ENCODE results near the gene DGKA. TPM values are rescaled to one million over a fixed set of nuclear protein-coding genes. Genes with fewer than 3 reads are reported as not detected.

The DGKA gene
- total and polyA plus RNA-seq, 2 donors from 2014 or later: 13.2 to 68.2 TPM

DNA sequence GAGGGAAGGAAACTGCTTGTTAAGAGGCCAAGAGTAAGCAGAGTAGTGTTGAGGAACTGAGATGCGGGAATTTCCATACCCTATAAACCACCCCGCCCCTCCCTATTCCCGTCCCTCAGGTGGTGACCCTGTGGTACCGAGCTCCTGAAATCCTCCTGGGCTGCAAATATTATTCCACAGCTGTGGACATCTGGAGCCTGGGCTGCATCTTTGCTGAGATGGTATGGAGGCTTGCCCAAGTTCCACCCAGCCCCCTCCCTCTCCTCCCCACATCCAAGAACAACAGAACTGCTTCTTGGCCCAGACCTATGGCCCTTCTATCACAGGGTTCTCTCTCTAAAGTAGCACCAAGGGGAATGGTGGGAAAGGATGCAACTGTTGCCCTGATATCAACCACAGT is 38.4 kb downstream of the DGKA start:
- TF ChIP-seq, protein P1, sequence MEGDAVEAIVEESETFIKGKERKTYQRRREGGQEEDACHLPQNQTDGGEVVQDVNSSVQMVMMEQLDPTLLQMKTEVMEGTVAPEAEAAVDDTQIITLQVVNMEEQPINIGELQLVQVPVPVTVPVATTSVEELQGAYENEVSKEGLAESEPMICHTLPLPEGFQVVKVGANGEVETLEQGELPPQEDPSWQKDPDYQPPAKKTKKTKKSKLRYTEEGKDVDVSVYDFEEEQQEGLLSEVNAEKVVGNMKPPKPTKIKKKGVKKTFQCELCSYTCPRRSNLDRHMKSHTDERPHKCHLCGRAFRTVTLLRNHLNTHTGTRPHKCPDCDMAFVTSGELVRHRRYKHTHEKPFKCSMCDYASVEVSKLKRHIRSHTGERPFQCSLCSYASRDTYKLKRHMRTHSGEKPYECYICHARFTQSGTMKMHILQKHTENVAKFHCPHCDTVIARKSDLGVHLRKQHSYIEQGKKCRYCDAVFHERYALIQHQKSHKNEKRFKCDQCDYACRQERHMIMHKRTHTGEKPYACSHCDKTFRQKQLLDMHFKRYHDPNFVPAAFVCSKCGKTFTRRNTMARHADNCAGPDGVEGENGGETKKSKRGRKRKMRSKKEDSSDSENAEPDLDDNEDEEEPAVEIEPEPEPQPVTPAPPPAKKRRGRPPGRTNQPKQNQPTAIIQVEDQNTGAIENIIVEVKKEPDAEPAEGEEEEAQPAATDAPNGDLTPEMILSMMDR (IDR thresholded peaks at IDR 0.05; ENCODE audit: borderline replicate concordance, extremely low read depth, insufficient read depth): no peak
- FAIRE-seq: no peak
- Histone ChIP-seq H3K36me3 (ENCODE audit: control insufficient read depth in 2 of 3, insufficient read depth in 3 of 3, low read length in 3 of 3) (peaks cover 0 to 2% (median 0%) of the 10 kb centered on the region in 3 donors), H3K27ac (ENCODE audit: low read depth in 2 of 2, low read length in 2 of 2) (no peak overlapping the region), H3K4me3 (ENCODE audit: low read length in 3 of 3) (no peak overlapping the region), H3K27me3 (ENCODE audit: control insufficient read depth, insufficient read depth, low read length) (no peaks in the 10 kb centered on the region), H3K4me1 (ENCODE audit: control insufficient read depth in 2 of 3, insufficient read depth in 2 of 3, low read depth in 1 of 3, low read length in 3 of 3) (peaks cover 3 to 15% (median 8%) of the 10 kb centered on the region in 3 donors), H3K9ac (ENCODE audit: low read length in 3 of 3) (no peak overlapping the region), H3K9me3 (ENCODE audit: control insufficient read depth in 2 of 3, insufficient read depth in 1 of 3, low read length in 3 of 3) (no peaks in the 10 kb centered on the region)
- intact Hi-C loops (cut with DNase I): no loop called here
- DNase-seq: no peak

DNA sequence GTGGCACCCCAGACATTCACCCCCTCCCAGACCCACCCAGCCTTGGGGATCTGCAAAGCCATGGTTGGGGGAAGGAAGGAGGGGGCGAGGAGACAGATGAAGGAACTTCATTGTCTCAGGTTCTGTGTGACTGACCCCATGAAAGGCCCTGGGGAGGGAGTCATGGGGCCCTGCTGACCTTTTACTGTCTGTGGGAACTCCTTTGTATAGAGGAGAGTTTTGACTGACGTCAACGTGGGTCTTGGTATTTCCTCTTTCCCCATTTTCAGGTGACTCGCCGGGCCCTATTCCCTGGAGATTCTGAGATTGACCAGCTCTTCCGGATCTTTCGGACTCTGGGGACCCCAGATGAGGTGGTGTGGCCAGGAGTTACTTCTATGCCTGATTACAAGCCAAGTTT is 39.8 kb downstream of the DGKA start:
- TF ChIP-seq, protein P1 (IDR thresholded peaks at IDR 0.05; ENCODE audit: borderline replicate concordance, extremely low read depth, insufficient read depth): no peak
- FAIRE-seq: no peak
- Histone ChIP-seq H3K9me3 (ENCODE audit: control insufficient read depth in 2 of 3, insufficient read depth in 1 of 3, low read length in 3 of 3) (no peaks in the 10 kb centered on the region), H3K27ac (ENCODE audit: low read depth in 2 of 2, low read length in 2 of 2) (no peak overlapping the region), H3K9ac (ENCODE audit: low read length in 3 of 3) (no peak overlapping the region), H3K36me3 (ENCODE audit: control insufficient read depth in 2 of 3, insufficient read depth in 3 of 3, low read length in 3 of 3) (peaks cover 0 to 2% (median 0%) of the 10 kb centered on the region in 3 donors), H3K27me3 (ENCODE audit: control insufficient read depth, insufficient read depth, low read length) (no peaks in the 10 kb centered on the region), H3K4me3 (ENCODE audit: low read length in 3 of 3) (no peak overlapping the region), H3K4me1 (ENCODE audit: control insufficient read depth in 2 of 3, insufficient read depth in 2 of 3, low read depth in 1 of 3, low read length in 3 of 3) (peaks cover 3 to 21% (median 8%) of the 10 kb centered on the region in 3 donors)
- intact Hi-C loops (cut with DNase I): no loop called here
- DNase-seq: no peak

DNA sequence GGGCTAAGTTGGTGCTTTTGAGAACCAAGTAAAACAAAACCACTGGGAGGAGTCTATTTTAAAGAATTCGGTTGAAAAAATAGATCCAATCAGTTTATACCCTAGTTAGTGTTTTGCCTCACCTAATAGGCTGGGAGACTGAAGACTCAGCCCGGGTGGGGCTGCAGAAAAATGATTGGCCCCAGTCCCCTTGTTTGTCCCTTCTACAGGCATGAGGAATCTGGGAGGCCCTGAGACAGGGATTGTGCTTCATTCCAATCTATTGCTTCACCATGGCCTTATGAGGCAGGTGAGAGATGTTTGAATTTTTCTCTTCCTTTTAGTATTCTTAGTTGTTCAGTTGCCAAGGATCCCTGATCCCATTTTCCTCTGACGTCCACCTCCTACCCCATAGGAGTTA is 41.1 kb downstream of the DGKA start:
- FAIRE-seq: no peak

More for the DNA sequence above, 41.1 kb downstream of the DGKA start:
- Histone ChIP-seq H3K4me1 (ENCODE audit: control insufficient read depth in 2 of 3, insufficient read depth in 2 of 3, low read depth in 1 of 3, low read length in 3 of 3) (peaks cover 3 to 15% (median 6%) of the 10 kb centered on the region in 3 donors), H3K9me3 (ENCODE audit: control insufficient read depth in 2 of 3, insufficient read depth in 1 of 3, low read length in 3 of 3) (no peaks in the 10 kb centered on the region), H3K36me3 (ENCODE audit: control insufficient read depth in 2 of 3, insufficient read depth in 3 of 3, low read length in 3 of 3) (peaks cover 0 to 2% (median 0%) of the 10 kb centered on the region in 3 donors), H3K27ac (ENCODE audit: low read depth in 2 of 2, low read length in 2 of 2) (no peak overlapping the region), H3K4me3 (ENCODE audit: low read length in 3 of 3) (no peak overlapping the region), H3K27me3 (ENCODE audit: control insufficient read depth, insufficient read depth, low read length) (no peaks in the 10 kb centered on the region), H3K9ac (ENCODE audit: low read length in 3 of 3) (no peak overlapping the region)
- DNase-seq: no peak
- intact Hi-C loops (cut with DNase I): no loop called here
- TF ChIP-seq, protein P1 (IDR thresholded peaks at IDR 0.05; ENCODE audit: borderline replicate concordance, extremely low read depth, insufficient read depth): no peak

All from kidney (tissue), 14 donors.